Astrocyte (in vitro differentiated cells and primary cell): ENCODE measurements around the gene SMAP2. TPM values are rescaled to one million over a fixed set of nuclear protein-coding genes. Genes with fewer than 3 reads are reported as not detected.

Experiments
- DNase-seq: peaks from one replicate; pipeline ENCODE4 v3.0.0-alpha.2; 2010; ENCODE audit warnings: low read depth
- FAIRE-seq: peaks from 2 replicates; lab custom pipeline; 2011; peaks lifted over from hg19 to GRCh38; lab: Jason Lieb, UNC
- H2AFZ ChIP-seq: 2 replicates; pipeline ENCODE4 v1.6.0; 2012; ENCODE audit warnings: low read depth, low read length, inconsistent platforms
- H3K27ac ChIP-seq: 2 replicates; pipeline ENCODE4 v1.5.1; 2011; ENCODE audit warnings: low read depth, low read length, inconsistent platforms
- H3K27me3 ChIP-seq: 2 replicates; pipeline ENCODE4 v1.6.0; 2011; ENCODE audit warnings: low read length, inconsistent platforms; ENCODE audit not compliant: insufficient read depth
- H3K36me3 ChIP-seq: 2 replicates; pipeline ENCODE4 v1.5.1; 2011; ENCODE audit warnings: low read length, inconsistent platforms; ENCODE audit not compliant: insufficient read depth
- H3K4me1 ChIP-seq: 2 replicates; pipeline ENCODE4 v1.5.1; 2011; ENCODE audit warnings: low read length, inconsistent platforms; ENCODE audit not compliant: insufficient read depth
- H3K4me2 ChIP-seq: 2 replicates; pipeline ENCODE4 v1.6.0; 2012; ENCODE audit warnings: low read length, inconsistent platforms
- H3K4me3 ChIP-seq: 2 replicates; pipeline ENCODE4 v1.5.1; 2011; ENCODE audit warnings: low read depth, mild to moderate bottlenecking, low read length, inconsistent platforms; ENCODE audit not compliant: insufficient read depth
- H3K79me2 ChIP-seq: 2 replicates; pipeline ENCODE4 v1.6.0; 2012; ENCODE audit warnings: mild to moderate bottlenecking, low read length, inconsistent platforms; ENCODE audit not compliant: insufficient read depth
- H3K9ac ChIP-seq: 2 replicates; pipeline ENCODE4 v1.6.0; 2012; ENCODE audit warnings: mild to moderate bottlenecking, low read length, inconsistent platforms
- H3K9me3 ChIP-seq: 2 replicates; pipeline ENCODE4 v1.5.1; 2012; ENCODE audit warnings: low read depth, mild to moderate bottlenecking, low read length, inconsistent platforms; ENCODE audit not compliant: insufficient read depth
- H4K20me1 ChIP-seq: 2 replicates; pipeline ENCODE4 v1.6.0; 2012; ENCODE audit warnings: low read length, inconsistent platforms; ENCODE audit not compliant: insufficient read depth
- H3K27ac Mint-ChIP-seq: one replicate; pipeline ENCODE4 v1.8.0; 2021; ENCODE audit warnings: mild to moderate bottlenecking, mixed read lengths; ENCODE audit not compliant: unreplicated experiment
- H3K27me3 Mint-ChIP-seq: one replicate; pipeline ENCODE4 v1.8.0; 2021; ENCODE audit warnings: low read depth, mixed read lengths; ENCODE audit not compliant: unreplicated experiment
- H3K36me3 Mint-ChIP-seq: one replicate; pipeline ENCODE4 v1.8.0; 2021; ENCODE audit warnings: low read depth, mixed read lengths; ENCODE audit not compliant: unreplicated experiment
- H3K4me1 Mint-ChIP-seq: one replicate; pipeline ENCODE4 v1.8.0; 2021; ENCODE audit warnings: low read depth, mixed read lengths; ENCODE audit not compliant: unreplicated experiment
- H3K4me3 Mint-ChIP-seq: one replicate; pipeline ENCODE4 v1.8.0; 2021; ENCODE audit warnings: mild to moderate bottlenecking, moderate library complexity, mixed read lengths; ENCODE audit not compliant: unreplicated experiment
- H3K9me3 Mint-ChIP-seq: one replicate; pipeline ENCODE4 v1.8.0; 2021; ENCODE audit warnings: mild to moderate bottlenecking, mixed read lengths; ENCODE audit not compliant: unreplicated experiment
- CTCF ChIP-seq: IDR thresholded peaks from 2 replicates; pipeline ENCODE4 v1.5.1; 2011; ENCODE audit warnings: low read depth, mild to moderate bottlenecking, inconsistent platforms, low read length, moderate library complexity; ENCODE audit not compliant: insufficient read depth
- EZH2 ChIP-seq: IDR thresholded peaks from 2 replicates; pipeline ENCODE4 v1.6.1; 2012; ENCODE audit warnings: mild to moderate bottlenecking, low read length, inconsistent platforms; ENCODE audit not compliant: insufficient read depth
- total RNA-seq: library from RNA; stranded (reverse); gene quantifications from 2 replicates; pipeline ENCODE4 v1.2.1, GENCODE V29; 2021

The SMAP2 gene
- total RNA-seq, 1 donor from 2014 or later, result 16.8 TPM

GRCh38 chr1:40411843-40412242 lies 38.3 kb downstream of the SMAP2 start:
- H3K27me3 Mint-ChIP-seq, result no peaks in the 10 kb centered on the region
- H3K9me3 ChIP-seq, result no peaks in the 10 kb centered on the region
- H3K79me2 ChIP-seq, result peaks cover 6% of the 10 kb centered on the region
- no peak for FAIRE-seq
- H3K4me3 Mint-ChIP-seq, result no peak overlapping the region
- H3K9ac ChIP-seq, result no peak overlapping the region
- H3K27ac ChIP-seq, result no peak overlapping the region
- H3K36me3 Mint-ChIP-seq, result peaks cover 23% of the 10 kb centered on the region
- no peaks in the 10 kb centered on the region for H4K20me1 ChIP-seq
- no peaks in the 10 kb centered on the region for H3K9me3 Mint-ChIP-seq
- peaks cover 10% of the 10 kb centered on the region for H3K36me3 ChIP-seq
- no peaks in the 10 kb centered on the region for H3K4me1 Mint-ChIP-seq
- no peaks in the 10 kb centered on the region for H3K27me3 ChIP-seq
- H3K4me2 ChIP-seq, result no peak overlapping the region
- no peaks in the 10 kb centered on the region for H3K4me1 ChIP-seq
- no peak overlapping the region for H3K27ac Mint-ChIP-seq
- H3K4me3 ChIP-seq, result no peak overlapping the region
- no peak for DNase-seq
- no peak for TF ChIP-seq CTCF
- H2AFZ ChIP-seq, result no peak overlapping the region

- Histone ChIP-seq H3K9me3 (no peaks in the 10 kb centered on the region), H3K9ac (no peak overlapping the region), H4K20me1 (no peaks in the 10 kb centered on the region), H3K27me3 (no peaks in the 10 kb centered on the region), H3K4me2 (no peak overlapping the region), H2AFZ (no peak overlapping the region), H3K4me1 (no peaks in the 10 kb centered on the region), H3K27ac (no peak overlapping the region), H3K36me3 (peaks cover 11% of the 10 kb centered on the region), H3K4me3 (no peak overlapping the region), H3K79me2 (peaks cover 3% of the 10 kb centered on the region)
- Mint-ChIP-seq H3K4me3 (no peak overlapping the region), H3K27ac (no peak overlapping the region), H3K27me3 (no peaks in the 10 kb centered on the region), H3K36me3 (peaks cover 31% of the 10 kb centered on the region), H3K9me3 (no peaks in the 10 kb centered on the region), H3K4me1 (no peaks in the 10 kb centered on the region)
- DNase-seq (no peak), FAIRE-seq (no peak)
- TF ChIP-seq CTCF (no peak), EZH2 (no peak)
These were observed 40.2 kb downstream of the SMAP2 start for GRCh38 chr1:40413527-40414252.

- Histone ChIP-seq H3K27ac (no peak overlapping the region), H3K9me3 (no peaks in the 10 kb centered on the region), H3K4me3 (no peak overlapping the region), H3K27me3 (no peaks in the 10 kb centered on the region), H3K79me2 (no peaks in the 10 kb centered on the region), H2AFZ (no peak overlapping the region), H3K4me1 (no peaks in the 10 kb centered on the region), H3K36me3 (peaks cover 10% of the 10 kb centered on the region), H4K20me1 (no peaks in the 10 kb centered on the region), H3K4me2 (no peak overlapping the region), H3K9ac (no peak overlapping the region)
- Mint-ChIP-seq H3K4me3 (no peak overlapping the region), H3K36me3 (peaks cover 31% of the 10 kb centered on the region), H3K27me3 (no peaks in the 10 kb centered on the region), H3K27ac (no peak overlapping the region), H3K9me3 (no peaks in the 10 kb centered on the region), H3K4me1 (no peaks in the 10 kb centered on the region)
- FAIRE-seq (peak; percentile 34), DNase-seq (no peak)
- TF ChIP-seq CTCF, result no peak
- TF ChIP-seq EZH2, result no peak
These were observed 40.8 kb downstream of the SMAP2 start for GRCh38 chr1:40414331-40414730.
